GM12872 (cell line): ENCODE measurements around the gene GALNTL6.

ENCODE experiments used
- TF ChIP-seq, protein P1 (sequence below): IDR thresholded peaks from 3 replicates; pipeline ENCODE4 v1.5.1; 2011; ENCODE audit warnings: low read depth, mild to moderate bottlenecking, low read length, moderate library complexity; ENCODE audit not compliant: insufficient read depth

The GALNTL6 gene

DNA sequence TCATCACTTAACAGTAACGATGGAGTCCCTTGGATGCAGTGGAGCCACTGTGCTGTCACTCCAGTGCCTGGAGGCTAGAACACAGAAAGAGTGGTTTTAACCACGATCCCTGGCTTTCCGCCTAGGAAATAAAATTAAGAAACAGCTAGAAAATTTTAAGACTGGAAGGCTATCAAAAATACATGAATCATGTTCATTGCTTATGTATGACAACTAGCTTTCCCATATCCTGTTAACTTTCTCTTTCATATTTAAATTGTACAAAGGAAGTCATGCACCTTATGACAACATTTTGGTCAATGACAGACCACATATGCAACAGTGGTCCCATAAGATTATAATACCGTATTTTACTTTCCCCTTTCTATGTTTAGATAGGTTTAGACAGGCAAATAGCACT, 115.1 kb downstream of the GALNTL6 start:
- TF ChIP-seq, protein P1, sequence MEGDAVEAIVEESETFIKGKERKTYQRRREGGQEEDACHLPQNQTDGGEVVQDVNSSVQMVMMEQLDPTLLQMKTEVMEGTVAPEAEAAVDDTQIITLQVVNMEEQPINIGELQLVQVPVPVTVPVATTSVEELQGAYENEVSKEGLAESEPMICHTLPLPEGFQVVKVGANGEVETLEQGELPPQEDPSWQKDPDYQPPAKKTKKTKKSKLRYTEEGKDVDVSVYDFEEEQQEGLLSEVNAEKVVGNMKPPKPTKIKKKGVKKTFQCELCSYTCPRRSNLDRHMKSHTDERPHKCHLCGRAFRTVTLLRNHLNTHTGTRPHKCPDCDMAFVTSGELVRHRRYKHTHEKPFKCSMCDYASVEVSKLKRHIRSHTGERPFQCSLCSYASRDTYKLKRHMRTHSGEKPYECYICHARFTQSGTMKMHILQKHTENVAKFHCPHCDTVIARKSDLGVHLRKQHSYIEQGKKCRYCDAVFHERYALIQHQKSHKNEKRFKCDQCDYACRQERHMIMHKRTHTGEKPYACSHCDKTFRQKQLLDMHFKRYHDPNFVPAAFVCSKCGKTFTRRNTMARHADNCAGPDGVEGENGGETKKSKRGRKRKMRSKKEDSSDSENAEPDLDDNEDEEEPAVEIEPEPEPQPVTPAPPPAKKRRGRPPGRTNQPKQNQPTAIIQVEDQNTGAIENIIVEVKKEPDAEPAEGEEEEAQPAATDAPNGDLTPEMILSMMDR = no peak

DNA sequence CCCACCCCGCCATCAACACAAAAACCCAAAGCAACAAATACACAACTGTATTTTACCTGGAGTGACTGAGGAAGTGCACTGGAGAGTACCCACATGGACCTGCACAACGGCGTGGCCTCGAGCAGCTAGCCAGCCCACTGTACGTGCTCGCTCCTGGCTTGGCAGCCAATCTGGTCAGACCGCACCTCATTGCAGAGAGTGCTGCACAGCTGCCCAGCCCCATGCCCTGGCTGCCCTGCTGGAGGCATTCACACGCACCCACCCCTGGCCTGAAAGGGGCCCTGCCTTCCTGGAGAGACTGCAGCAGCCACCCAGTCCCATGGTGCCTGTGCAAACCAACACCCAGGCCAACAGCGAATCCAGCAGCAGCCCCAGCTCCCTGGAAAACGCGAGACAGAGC, 116.3 kb downstream of the GALNTL6 start:
- TF ChIP-seq, protein P1 = no peak

DNA sequence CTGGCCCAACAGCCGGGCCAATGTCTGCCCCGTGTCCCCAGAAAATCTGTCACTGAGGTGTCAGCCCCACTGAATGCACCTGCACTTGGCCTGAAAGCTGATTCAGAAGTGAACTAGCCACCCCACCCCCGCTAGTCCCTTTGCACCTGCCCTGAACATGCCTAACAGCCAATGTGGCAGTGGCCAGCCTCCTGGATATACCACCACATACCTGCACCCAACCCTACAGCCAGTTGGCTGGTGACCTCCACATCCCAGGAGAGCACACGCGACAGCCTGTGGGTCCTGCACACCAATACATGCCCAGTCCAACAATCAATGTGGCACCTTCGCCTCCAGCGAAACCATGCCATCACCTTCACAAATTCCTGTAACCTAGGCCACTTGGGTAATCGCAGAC, 116.7 kb downstream of the GALNTL6 start:
- TF ChIP-seq, protein P1 = no peak

DNA sequence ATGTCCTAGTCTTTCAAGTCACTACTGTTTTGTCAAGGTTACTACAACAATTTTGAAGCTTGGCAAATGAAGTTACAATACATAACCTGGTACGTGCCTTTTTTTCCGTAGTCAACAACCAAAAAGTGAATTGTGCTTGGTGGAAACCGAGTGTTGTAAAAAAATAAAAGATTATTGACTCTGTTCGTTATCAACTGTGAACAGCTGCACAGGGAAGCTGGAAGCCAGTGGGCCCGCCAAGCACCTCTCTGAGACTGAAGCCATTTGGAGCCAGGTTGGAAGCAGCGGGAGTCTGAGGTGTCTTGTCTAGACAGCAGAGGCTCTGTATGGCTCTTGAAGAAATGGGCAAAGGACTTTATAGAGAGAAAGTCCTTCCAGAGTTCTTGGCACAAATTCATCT, 119.0 kb downstream of the GALNTL6 start:
- TF ChIP-seq, protein P1 = no peak

DNA sequence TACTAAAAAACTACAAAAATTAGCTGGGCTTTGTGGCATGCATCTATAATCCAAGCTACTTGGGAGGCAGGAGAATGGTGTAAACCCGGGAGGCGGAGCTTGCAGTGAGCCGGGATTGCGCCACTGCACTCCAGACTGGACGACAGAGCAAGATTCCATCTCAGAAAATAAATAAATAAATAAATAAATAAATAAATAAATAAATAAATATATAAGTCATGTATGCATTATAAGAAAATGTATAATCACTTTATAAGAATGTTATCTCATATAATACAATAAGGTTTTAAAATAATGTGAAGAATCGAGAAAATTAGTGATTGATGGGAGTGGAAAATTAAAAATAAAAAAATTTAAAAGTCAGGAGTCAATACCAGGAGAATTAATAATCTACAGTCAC, 127.5 kb downstream of the GALNTL6 start:
- TF ChIP-seq, protein P1 = no peak

DNA sequence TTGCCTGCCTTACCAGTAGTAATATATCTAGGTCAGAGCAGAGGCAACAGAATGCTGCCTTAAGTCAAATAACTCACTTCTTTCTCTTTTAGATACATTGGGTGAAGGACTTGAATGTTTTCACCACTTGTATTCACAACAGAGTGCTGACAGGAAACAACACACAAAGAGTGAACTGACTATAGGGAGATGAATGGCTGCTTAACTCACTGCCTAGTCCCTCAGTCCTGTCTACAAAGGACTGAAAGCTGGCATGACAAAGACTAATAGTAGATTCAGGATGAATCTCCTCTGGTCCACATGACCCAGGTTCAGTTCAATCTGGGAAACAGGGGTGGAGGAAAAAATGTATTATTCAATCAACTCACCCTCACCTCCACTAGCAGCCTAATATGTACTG, 134.2 kb downstream of the GALNTL6 start:
- TF ChIP-seq, protein P1 = no peak

DNA sequence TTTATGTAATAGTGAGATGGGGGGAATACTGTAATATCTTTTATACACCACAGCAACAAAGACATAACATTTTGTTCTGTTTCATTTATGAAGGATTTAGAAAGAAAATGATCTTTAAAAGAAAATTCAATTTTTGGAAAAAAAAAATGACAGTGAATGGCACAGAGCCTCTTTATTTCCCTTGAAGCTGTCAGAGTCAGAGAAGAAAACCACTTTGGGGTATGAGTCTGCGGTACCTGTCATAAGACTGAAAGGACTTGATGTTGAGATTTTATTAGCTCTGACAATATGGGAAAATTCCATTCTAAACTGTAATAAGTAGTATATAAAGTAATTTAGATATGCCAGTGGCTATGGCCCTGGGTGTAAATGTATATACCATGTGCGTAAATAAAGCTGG, 134.8 kb downstream of the GALNTL6 start:
- TF ChIP-seq, protein P1 = no peak

DNA sequence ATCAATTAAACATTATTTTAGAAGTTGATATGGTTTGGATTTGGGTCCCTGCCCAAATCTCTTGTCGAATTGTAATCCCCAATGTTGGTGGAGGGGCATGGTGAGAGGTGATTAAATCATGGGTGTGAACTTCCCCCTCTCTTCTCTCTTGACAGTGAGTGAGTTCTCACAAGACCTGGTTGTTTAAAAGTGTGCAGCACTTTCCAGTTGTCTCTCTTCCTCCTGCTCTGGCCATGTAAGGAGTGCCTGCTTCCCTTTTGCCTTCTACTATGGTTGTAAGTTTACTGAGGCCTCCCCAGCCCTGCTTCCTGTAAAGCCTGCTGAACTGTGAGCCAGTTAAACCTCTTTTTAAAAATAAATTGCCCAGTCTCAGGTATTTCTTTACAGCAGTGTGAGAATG, 141.4 kb downstream of the GALNTL6 start:
- TF ChIP-seq, protein P1 = no peak
